Measurements from ENCODE around the gene SLC25A47. TPM values are rescaled to one million over a fixed set of nuclear protein-coding genes. Genes with fewer than 3 reads are reported as not detected.

The SLC25A47 gene
- total and polyA plus RNA-seq, 2 donors (not counting 3 experiments of a cell fraction or from before 2014, with no cell fraction given), result not detected

DNA sequence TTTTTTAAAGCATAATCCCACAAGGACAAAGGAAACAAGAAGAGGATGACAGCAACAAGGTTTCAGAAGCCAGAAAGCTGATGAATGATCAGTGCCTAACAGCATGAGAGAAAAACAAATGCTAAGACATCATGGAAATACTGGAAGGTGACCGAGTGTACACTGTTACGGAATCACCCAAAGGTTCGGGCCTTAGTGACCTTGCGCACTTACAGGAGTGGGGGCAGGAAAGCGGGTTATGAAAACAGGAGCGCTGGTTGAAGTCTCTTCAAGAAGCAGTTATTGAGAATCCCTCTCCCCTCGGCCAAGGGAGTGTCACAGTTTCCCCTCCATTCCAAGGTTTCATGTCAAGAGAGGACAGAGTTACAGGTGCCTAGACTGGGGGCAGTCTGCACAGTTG, 42.6 kb downstream of the SLC25A47 start:
- Histone ChIP-seq H3K4me1 (ENCODE audit: control insufficient read depth, extremely low read depth, insufficient read depth, low read length) (peaks cover 32% of the 10 kb centered on the region), H3K4me2 (ENCODE audit: insufficient read depth, low read length) (no peak overlapping the region), H3K36me3 (ENCODE audit: control insufficient read depth in 2 of 2, extremely low read depth in 1 of 2, insufficient read depth in 2 of 2, low read length in 2 of 2) (peaks cover 15 to 28% of the 10 kb centered on the region in 2 experiments), H4K20me1 (replicated peaks; ENCODE audit: control insufficient read depth, extremely low read depth, insufficient read depth, low read length) (no peaks in the 10 kb centered on the region), H3K79me2 (ENCODE audit: control insufficient read depth, insufficient read depth, low read length) (peaks cover 2% of the 10 kb centered on the region), H3K27me3 (ENCODE audit: control insufficient read depth in 2 of 2, insufficient read depth in 2 of 2, low read length in 2 of 2) (no peaks in the 10 kb centered on the region), H2AFZ (ENCODE audit: low read depth, low read length) (no peak overlapping the region), H3K9me1 (replicated peaks; ENCODE audit: control insufficient read depth, extremely low read depth, insufficient read depth, low read length) (no peaks in the 10 kb centered on the region), H3K4me3 (replicated peaks in 1 of 3; ENCODE audit: insufficient read depth in 1 of 3, low read depth in 1 of 3, low read length in 3 of 3) (no peak overlapping the region), H3K9me3 (replicated peaks; ENCODE audit: control insufficient read depth, insufficient read depth, low read length) (no peaks in the 10 kb centered on the region), H3K27ac (ENCODE audit: insufficient read depth, low read depth, low read length) (no peak overlapping the region), H3K9ac (replicated peaks; ENCODE audit: extremely low read depth, insufficient read depth, low read length) (no peak overlapping the region)
- no peak for FAIRE-seq
- intact Hi-C loops (cut with micrococcal nuclease) (no loop called here), dilution Hi-C loops (cut with MboI; ENCODE audit: extremely low pct_ligation_motif_present, low sequenced_read_pairs) (no loop called here)
- ChIA-PET POLR2A (interaction anchor here (1.2 kb wide), 1 partner anchor 10 kb away, joined by 3 read pairs; a partner anchor contains a TSS), CTCF (interaction anchor here (0.7 kb wide), 1 partner anchor 610 kb away, joined by 3 read pairs; no protein-coding TSS in a partner anchor)
- TF ChIP-seq JUN (IDR thresholded peaks at IDR 0.05; ENCODE audit: borderline replicate concordance, insufficient read depth, insufficient read length, low read depth) (no peak), GATA2 (IDR thresholded peaks at IDR 0.05; ENCODE audit: insufficient read depth, insufficient read length, low read depth, low read length) (no peak), POLR2AphosphoS5 (IDR thresholded peaks at IDR 0.05; ENCODE audit: insufficient read depth, low read depth, low read length) (no peak), POLR2A (IDR thresholded peaks at IDR 0.05; ENCODE audit: low read depth, low read length) (no peak), MYC (IDR thresholded peaks at IDR 0.05; ENCODE audit: low read depth, low read length) (no peak), EZH2 (IDR thresholded peaks at IDR 0.05; ENCODE audit: borderline replicate concordance, low read depth, low read length, severe bottlenecking) (no peak), FOS (IDR thresholded peaks at IDR 0.05; ENCODE audit: borderline replicate concordance, insufficient read depth, low read length) (no peak)
- TF ChIP-seq, protein P1, sequence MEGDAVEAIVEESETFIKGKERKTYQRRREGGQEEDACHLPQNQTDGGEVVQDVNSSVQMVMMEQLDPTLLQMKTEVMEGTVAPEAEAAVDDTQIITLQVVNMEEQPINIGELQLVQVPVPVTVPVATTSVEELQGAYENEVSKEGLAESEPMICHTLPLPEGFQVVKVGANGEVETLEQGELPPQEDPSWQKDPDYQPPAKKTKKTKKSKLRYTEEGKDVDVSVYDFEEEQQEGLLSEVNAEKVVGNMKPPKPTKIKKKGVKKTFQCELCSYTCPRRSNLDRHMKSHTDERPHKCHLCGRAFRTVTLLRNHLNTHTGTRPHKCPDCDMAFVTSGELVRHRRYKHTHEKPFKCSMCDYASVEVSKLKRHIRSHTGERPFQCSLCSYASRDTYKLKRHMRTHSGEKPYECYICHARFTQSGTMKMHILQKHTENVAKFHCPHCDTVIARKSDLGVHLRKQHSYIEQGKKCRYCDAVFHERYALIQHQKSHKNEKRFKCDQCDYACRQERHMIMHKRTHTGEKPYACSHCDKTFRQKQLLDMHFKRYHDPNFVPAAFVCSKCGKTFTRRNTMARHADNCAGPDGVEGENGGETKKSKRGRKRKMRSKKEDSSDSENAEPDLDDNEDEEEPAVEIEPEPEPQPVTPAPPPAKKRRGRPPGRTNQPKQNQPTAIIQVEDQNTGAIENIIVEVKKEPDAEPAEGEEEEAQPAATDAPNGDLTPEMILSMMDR (IDR thresholded peaks at IDR 0.05; ENCODE audit: extremely low read depth in 1 of 2, insufficient read depth in 1 of 2, low read depth in 1 of 2, low read length in 2 of 2), result no peak
- TF ChIP-seq, protein P2, sequence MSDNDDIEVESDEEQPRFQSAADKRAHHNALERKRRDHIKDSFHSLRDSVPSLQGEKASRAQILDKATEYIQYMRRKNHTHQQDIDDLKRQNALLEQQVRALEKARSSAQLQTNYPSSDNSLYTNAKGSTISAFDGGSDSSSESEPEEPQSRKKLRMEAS (IDR thresholded peaks at IDR 0.05; ENCODE audit: insufficient read depth, insufficient read length), result no peak
- BruUV-seq (replicated peaks), result no TSS peak
- no peak for DNase-seq (ENCODE audit: low read depth, low spot score)
